B cell (primary cell): ENCODE measurements around the gene ANXA7. TPM values are rescaled to one million over a fixed set of nuclear protein-coding genes. Genes with fewer than 3 reads are reported as not detected.

Experiments used
- ATAC-seq: fragments of 200-7000 bp; cut with Tn5 transposase; one replicate; pipeline ENCODE4 v1.10.0; 2021; ENCODE audit warnings: low read depth, mild to moderate bottlenecking, moderate number of reproducible peaks, moderate library complexity
- CTCF ChIA-PET: fragments of 350-600 bp; sonication (Branson Sonifier 250); formaldehyde crosslinking; loops from one replicate; lab custom pipeline; 2021; ENCODE audit warnings: antibody characterized with exemption, inconsistent platforms; lab: Charles Lee
- POLR2A ChIA-PET: fragments of 350-600 bp; sonication (Branson Sonifier 250); formaldehyde crosslinking; loops from one replicate; lab custom pipeline; 2021; ENCODE audit warnings: antibody characterized with exemption; lab: Charles Lee
- DNase-seq: peaks from one replicate; pipeline ENCODE4 v3.0.0; 2013
- H2AFZ ChIP-seq: 2 replicates; pipeline ENCODE4 v1.6.1; 2012; ENCODE audit warnings: mild to moderate bottlenecking, low read depth, low read length; ENCODE audit not compliant: insufficient read depth, poor library complexity, severe bottlenecking
- H3K27ac ChIP-seq, 2 donors: 1 replicate in 1 of 2; 2 replicates in 1 of 2; pipeline ENCODE4 v1.5.1; 2012 to 2013; ENCODE audit warnings: low read length in 2 of 2, mild to moderate bottlenecking in 2 of 2, moderate library complexity in 1 of 2
- H3K27me3 ChIP-seq, 4 experiments: fragments of 200-600 bp in 1 of 4; sonication (generic) in 1 of 4; replicated peaks in 1 of 4; 1 replicate in 2 of 4; 2 replicates in 2 of 4; pipeline versions ENCODE4 v1.6.1 to v1.7.0; 2013 to 2016; ENCODE audit warnings: low read length in 3 of 4, mild to moderate bottlenecking in 2 of 4, mixed read lengths in 1 of 4, moderate library complexity in 1 of 4; ENCODE audit not compliant: insufficient read depth in 4 of 4, control insufficient read depth in 3 of 4; ENCODE audit errors: control extremely low read depth in 1 of 4
- H3K36me3 ChIP-seq, 2 experiments: replicated peaks in 1 of 2; 1 replicate in 1 of 2; 2 replicates in 1 of 2; pipeline versions ENCODE4 v1.6.1 to v1.7.1; 2013; ENCODE audit warnings: low read length in 1 of 2; ENCODE audit not compliant: insufficient read depth in 2 of 2, control insufficient read depth in 1 of 2; ENCODE audit errors: control extremely low read depth in 1 of 2, extremely low read depth in 1 of 2
- H3K4me1 ChIP-seq, 2 donors: fragments of 200-600 bp in 1 of 2; sonication (generic) in 1 of 2; 1 replicate in 1 of 2; 2 replicates in 1 of 2; pipeline versions ENCODE4 v1.5.1 to v1.6.1; 2013 to 2017; ENCODE audit warnings: low read length in 2 of 2; ENCODE audit not compliant: control insufficient read depth in 2 of 2, insufficient read depth in 2 of 2
- H3K4me2 ChIP-seq: replicated peaks from 2 replicates; pipeline ENCODE3; 2012; ENCODE audit warnings: mild to moderate bottlenecking, low read depth, low read length; ENCODE audit not compliant: poor library complexity, severe bottlenecking
- H3K4me3 ChIP-seq, 5 experiments: fragments of 200-600 bp in 1 of 5; sonication (generic) in 1 of 5; 1 replicate in 3 of 5; 2 replicates in 2 of 5; pipeline versions ENCODE4 v1.5.1 to v1.7.0; 2011 to 2016; ENCODE audit warnings: low read length in 4 of 5, mild to moderate bottlenecking in 4 of 5, low read depth in 2 of 5, control low read depth in 1 of 5, moderate library complexity in 1 of 5; ENCODE audit not compliant: insufficient read depth in 1 of 5; ENCODE audit errors: control extremely low read depth in 1 of 5, extremely low read depth in 1 of 5
- H3K79me2 ChIP-seq: fragments of 200-600 bp; sonication (generic); one replicate; pipeline ENCODE4 v1.6.0; 2016; ENCODE audit warnings: low read length; ENCODE audit not compliant: control insufficient read depth, insufficient read depth
- H3K9ac ChIP-seq: fragments of 200-600 bp; sonication (generic); 2 replicates; pipeline ENCODE4 v1.6.1; 2017; ENCODE audit warnings: mild to moderate bottlenecking, low read length, moderate library complexity
- H3K9me3 ChIP-seq, 3 donors: one replicate each; pipeline versions ENCODE4 v1.6.1 to v1.7.1; 2013; ENCODE audit warnings: low read length in 2 of 3; ENCODE audit not compliant: control insufficient read depth in 2 of 3, insufficient read depth in 1 of 3; ENCODE audit errors: control extremely low read depth in 1 of 3
- H4K20me1 ChIP-seq: 2 replicates; pipeline ENCODE4 v1.6.0; 2012; ENCODE audit warnings: mild to moderate bottlenecking, low read length; ENCODE audit not compliant: insufficient read depth, control insufficient read depth, poor library complexity, severe bottlenecking
- H3K27ac Mint-ChIP-seq: one replicate; pipeline ENCODE4 v1.8.0; 2021; ENCODE audit warnings: mixed read lengths
- H3K27me3 Mint-ChIP-seq: one replicate; pipeline ENCODE4 v1.8.0; 2021; ENCODE audit warnings: mixed read lengths
- H3K4me1 Mint-ChIP-seq: one replicate; pipeline ENCODE4 v1.8.0; 2021; ENCODE audit warnings: mixed read lengths
- H3K4me3 Mint-ChIP-seq: one replicate; pipeline ENCODE4 v1.8.0; 2021; ENCODE audit warnings: mixed read lengths
- H3K9me3 Mint-ChIP-seq: one replicate; pipeline ENCODE4 v1.8.0; 2022; ENCODE audit warnings: mixed read lengths; ENCODE audit not compliant: insufficient read depth
- EZH2 ChIP-seq: IDR thresholded peaks from 2 replicates; pipeline ENCODE4 v1.6.1; 2012; ENCODE audit warnings: borderline replicate concordance, low read depth, mild to moderate bottlenecking, moderate library complexity, low read length; ENCODE audit not compliant: insufficient read depth, poor library complexity, severe bottlenecking
- WGBS: methylation state at CpG from one replicate; pipeline ENCODE4 v1.1.5; 2013; ENCODE audit warnings: missing lambda C conversion rate; ENCODE audit not compliant: insufficient coverage; 5-methylcytosine and 5-hydroxymethylcytosine counted together
- intact Hi-C: fragments of 100-400 bp; cut with micrococcal nuclease; formaldehyde crosslinking; loops from one replicate; pipeline ENCODE4 v1.10.0; 2022
- polyA plus RNA-seq: library from polyadenylated mRNA; depleted of rRNA; stranded (reverse); fragments of >200 nt; gene quantifications from 2 replicates; pipeline ENCODE4 v1.2.3, GENCODE V29; 2012
- total RNA-seq, 2 donors: library from RNA; stranded (reverse); fragments of 120-200 nt in 1 of 2; gene quantifications; 1 replicate in 1 of 2; 2 replicates in 1 of 2; pipeline versions ENCODE4 v1.2.3 to v1.2.4, GENCODE V29; 2013 to 2022
- TF ChIP-seq, protein P1 (sequence below): fragments of 200-600 bp; IDR thresholded peaks from one replicate; pipeline ENCODE4 v1.8.0; 2022; ENCODE audit warnings: antibody characterized with exemption, mild to moderate bottlenecking

The ANXA7 gene
- total and polyA plus RNA-seq, 2 donors (not counting 1 experiment from before 2014, with no cell fraction given), result 43.4 to 90.0 TPM

DNA sequence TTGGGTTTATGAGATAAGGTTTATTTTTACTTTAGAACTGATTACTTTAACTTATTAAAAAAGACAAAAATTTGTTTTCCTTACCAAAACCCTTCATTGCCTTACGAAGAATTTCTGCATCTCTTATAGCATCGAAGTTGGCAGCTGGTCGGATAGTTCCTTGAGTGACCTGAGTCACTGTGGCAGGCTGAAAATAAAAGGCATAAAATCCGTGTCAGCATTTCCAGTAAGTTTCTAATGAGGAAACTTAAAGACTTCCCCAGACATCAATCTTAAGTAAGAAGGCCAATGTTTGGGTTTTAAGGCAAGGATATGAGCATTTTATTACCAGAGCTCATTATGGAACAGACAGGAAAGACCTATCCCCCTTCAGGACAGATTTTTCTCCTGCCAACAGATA, 25.6 kb downstream of the ANXA7 start:
- Histone ChIP-seq H3K79me2 (peaks cover 6% of the 10 kb centered on the region), H2AFZ (no peak overlapping the region), H3K27me3 (no peaks in the 10 kb centered on the region), H3K9ac (no peak overlapping the region), H4K20me1 (no peaks in the 10 kb centered on the region), H3K4me2 (no peak overlapping the region), H3K4me3 (no peak overlapping the region), H3K4me1 (no peaks in the 10 kb centered on the region), H3K9me3 (no peaks in the 10 kb centered on the region), H3K36me3 (peaks cover 13 to 71% of the 10 kb centered on the region in 2 experiments), H3K27ac (no peak overlapping the region)
- TF ChIP-seq, protein P1, sequence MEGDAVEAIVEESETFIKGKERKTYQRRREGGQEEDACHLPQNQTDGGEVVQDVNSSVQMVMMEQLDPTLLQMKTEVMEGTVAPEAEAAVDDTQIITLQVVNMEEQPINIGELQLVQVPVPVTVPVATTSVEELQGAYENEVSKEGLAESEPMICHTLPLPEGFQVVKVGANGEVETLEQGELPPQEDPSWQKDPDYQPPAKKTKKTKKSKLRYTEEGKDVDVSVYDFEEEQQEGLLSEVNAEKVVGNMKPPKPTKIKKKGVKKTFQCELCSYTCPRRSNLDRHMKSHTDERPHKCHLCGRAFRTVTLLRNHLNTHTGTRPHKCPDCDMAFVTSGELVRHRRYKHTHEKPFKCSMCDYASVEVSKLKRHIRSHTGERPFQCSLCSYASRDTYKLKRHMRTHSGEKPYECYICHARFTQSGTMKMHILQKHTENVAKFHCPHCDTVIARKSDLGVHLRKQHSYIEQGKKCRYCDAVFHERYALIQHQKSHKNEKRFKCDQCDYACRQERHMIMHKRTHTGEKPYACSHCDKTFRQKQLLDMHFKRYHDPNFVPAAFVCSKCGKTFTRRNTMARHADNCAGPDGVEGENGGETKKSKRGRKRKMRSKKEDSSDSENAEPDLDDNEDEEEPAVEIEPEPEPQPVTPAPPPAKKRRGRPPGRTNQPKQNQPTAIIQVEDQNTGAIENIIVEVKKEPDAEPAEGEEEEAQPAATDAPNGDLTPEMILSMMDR, result no peak
- TF ChIP-seq EZH2, result no peak
- intact Hi-C loops, result no loop called here
- ATAC-seq (no peak), DNase-seq (no peak)
- WGBS, result no CpG with 5 or more reads among the region's 4 CpGs
- no peaks in the 10 kb centered on the region for H3K9me3 Mint-ChIP-seq
- no peak overlapping the region for H3K4me3 Mint-ChIP-seq
- no peak overlapping the region for H3K27ac Mint-ChIP-seq
- POLR2A ChIA-PET, result no interaction called here
- no peaks in the 10 kb centered on the region for H3K27me3 Mint-ChIP-seq
- CTCF ChIA-PET, result no interaction called here
- H3K4me1 Mint-ChIP-seq, result peaks cover 7% of the 10 kb centered on the region

DNA sequence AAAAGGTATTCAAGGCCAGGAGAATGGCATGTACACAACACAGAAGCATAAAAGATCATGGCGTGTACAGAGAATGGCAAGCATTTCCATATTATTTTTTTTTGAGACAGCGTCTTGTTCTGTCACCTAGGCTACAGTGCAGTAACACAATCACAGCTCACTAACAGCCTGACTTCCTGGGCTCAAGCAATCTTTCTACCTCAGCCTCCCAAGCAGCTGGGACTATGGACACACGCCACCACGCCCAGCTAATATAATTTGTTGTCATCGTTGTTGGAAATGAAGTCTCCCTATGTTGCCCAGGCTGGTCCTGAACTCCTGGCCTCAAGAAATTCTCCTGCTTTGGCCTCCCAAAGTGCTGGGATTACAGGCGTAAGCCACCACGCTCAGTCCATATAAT, 27.3 kb downstream of the ANXA7 start:
- DNase-seq (no peak), ATAC-seq (no peak)
- Histone ChIP-seq H3K4me1 (no peaks in the 10 kb centered on the region), H3K4me2 (no peak overlapping the region), H3K27ac (no peak overlapping the region), H3K4me3 (no peak overlapping the region), H3K9me3 (no peaks in the 10 kb centered on the region), H2AFZ (no peak overlapping the region), H3K9ac (no peak overlapping the region), H3K27me3 (no peaks in the 10 kb centered on the region), H3K36me3 (peaks cover 22 to 84% of the 10 kb centered on the region in 2 experiments), H3K79me2 (peaks cover 6% of the 10 kb centered on the region), H4K20me1 (no peaks in the 10 kb centered on the region)
- H3K27me3 Mint-ChIP-seq, result no peaks in the 10 kb centered on the region
- intact Hi-C loops, result no loop called here
- 100% methylated on average over 5 of the region's 7 CpGs for WGBS
- H3K9me3 Mint-ChIP-seq, result no peaks in the 10 kb centered on the region
- no peak overlapping the region for H3K4me3 Mint-ChIP-seq
- TF ChIP-seq, protein P1, result no peak
- no peak for TF ChIP-seq EZH2
- no peak overlapping the region for H3K27ac Mint-ChIP-seq
- H3K4me1 Mint-ChIP-seq, result no peaks in the 10 kb centered on the region
- POLR2A ChIA-PET, result no interaction called here
- CTCF ChIA-PET, result interaction anchor here (0.7 kb wide), 1 partner anchor 20 kb away, joined by 3 read pairs; no protein-coding TSS in a partner anchor
